K562 (cell line): ENCODE measurements around the gene PIGN. TPM values are rescaled to one million over a fixed set of nuclear protein-coding genes. Genes with fewer than 3 reads are reported as not detected.

Source experiments
- ATAC-seq: fragments of 200-7000 bp; cut with Tn5 transposase; 3 replicates; pipeline ENCODE4 v1.9.1; 2020; ENCODE audit warnings: moderate library complexity
- BruUV-seq: library from RNA; stranded (reverse); fragments of 400-500 nt; replicated peaks from 2 replicates; lab custom pipeline; 2021; lab: Mats Ljungman, UMichigan
- CTCF ChIA-PET: fragments of 300-600 bp; formaldehyde crosslinking; extraction: SDS; loops from one replicate; lab custom pipeline; 2021; ENCODE audit warnings: low intra/inter-chr PET ratio; lab: Yijun Ruan, JAX
- POLR2A ChIA-PET: fragments of 300-600, 350-650 bp; sonication (Branson Sonifier 250); formaldehyde crosslinking; extraction: SDS; loops from one replicate; lab custom pipeline; 2021; ENCODE audit warnings: antibody characterized with exemption, inconsistent platforms; lab: Yijun Ruan, JAX
- DNase-seq, 4 experiments: peaks; one replicate each; pipeline versions ENCODE4 v3.0.0 to v3.0.0-alpha.2; 2011 to 2018; ENCODE audit warnings: low spot score in 3 of 4, mixed read lengths in 3 of 4; ENCODE audit errors: extremely low read depth in 1 of 4
- FAIRE-seq: peaks from 2 replicates; lab custom pipeline; 2011; peaks lifted over from hg19 to GRCh38; lab: Jason Lieb, UNC
- H2AFZ ChIP-seq: 2 replicates; pipeline ENCODE4 v1.6.0; 2011; ENCODE audit warnings: low read depth, low read length, control low read depth, inconsistent platforms
- H3K27ac ChIP-seq: fragments of 200-600 bp; 3 replicates; pipeline ENCODE4 v1.8.0; 2011; ENCODE audit warnings: low read depth, mild to moderate bottlenecking, control low read depth, inconsistent platforms, low read length, moderate library complexity, mixed read lengths; ENCODE audit errors: extremely low read depth
- H3K27me3 ChIP-seq, 2 experiments: fragments of 300-600 bp in 1 of 2; 2 replicates in 1 of 2; 3 replicates in 1 of 2; pipeline versions ENCODE4 v1.6.0 to v1.8.0; 2011; ENCODE audit warnings: inconsistent platforms in 2 of 2, low read length in 2 of 2, mild to moderate bottlenecking in 1 of 2, mixed read lengths in 1 of 2, moderate library complexity in 1 of 2; ENCODE audit not compliant: control insufficient read depth in 2 of 2, insufficient read depth in 2 of 2
- H3K36me3 ChIP-seq: fragments of 300-600 bp; 3 replicates; pipeline ENCODE4 v1.8.0; 2011; ENCODE audit warnings: mild to moderate bottlenecking, low read length, inconsistent platforms; ENCODE audit not compliant: control insufficient read depth, insufficient read depth
- H3K4me1 ChIP-seq, 2 experiments: fragments of 200-600 bp in 1 of 2; replicated peaks in 1 of 2; 2 replicates in 1 of 2; 3 replicates in 1 of 2; pipeline versions ENCODE4 v1.5.1 to v1.8.0; 2011; ENCODE audit warnings: inconsistent platforms in 2 of 2, low read length in 2 of 2, mild to moderate bottlenecking in 1 of 2, mixed read lengths in 1 of 2, moderate library complexity in 1 of 2; ENCODE audit not compliant: control insufficient read depth in 2 of 2, insufficient read depth in 2 of 2
- H3K4me2 ChIP-seq: 2 replicates; pipeline ENCODE4 v1.6.1; 2011; ENCODE audit warnings: low read length, control low read depth, inconsistent platforms, mixed read lengths; ENCODE audit not compliant: insufficient read depth
- H3K4me3 ChIP-seq: fragments of 200-600 bp; sonication (generic), shearing (Covaris generic); 2 replicates; pipeline ENCODE4 v1.5.1; 2016; ENCODE audit warnings: control low read depth, inconsistent platforms
- H3K79me2 ChIP-seq: fragments of 200-600 bp; 3 replicates; pipeline ENCODE4 v1.8.0; 2011; ENCODE audit warnings: low read length, inconsistent platforms; ENCODE audit not compliant: control insufficient read depth, insufficient read depth
- H3K9ac ChIP-seq, 2 experiments: 2 replicates each; pipeline versions ENCODE4 v1.6.0 to v1.6.1; 2011; ENCODE audit warnings: low read depth in 2 of 2, low read length in 2 of 2, control low read depth in 1 of 2, inconsistent platforms in 1 of 2, mild to moderate bottlenecking in 1 of 2, mixed read lengths in 1 of 2; ENCODE audit not compliant: insufficient read depth in 1 of 2
- H3K9me1 ChIP-seq: one replicate; pipeline ENCODE4 v1.6.0; 2011; ENCODE audit warnings: inconsistent platforms, mild to moderate bottlenecking, low read length, moderate library complexity; ENCODE audit not compliant: control insufficient read depth, insufficient read depth
- H3K9me3 ChIP-seq: replicated peaks from 2 replicates; pipeline ENCODE4 v1.5.1; 2011; ENCODE audit warnings: low read depth, low read length, inconsistent platforms; ENCODE audit not compliant: control insufficient read depth, insufficient read depth
- H4K20me1 ChIP-seq: replicated peaks from 2 replicates; pipeline ENCODE4 v1.6.1; 2011; ENCODE audit warnings: low read length, inconsistent platforms, mixed read lengths; ENCODE audit not compliant: control insufficient read depth, insufficient read depth
- GABPA ChIP-seq: fragments of 200-800 bp; sonication (Bioruptor generic); conservative IDR thresholded peaks from 2 replicates; pipeline ENCODE4 v1.6.1; 2016; ENCODE audit warnings: low read depth, missing genetic modification characterization, missing compliant biosample characterization
- SMC3 ChIP-seq: conservative IDR thresholded peaks from 2 replicates; pipeline ENCODE4 v1.6.1; 2011; ENCODE audit warnings: low read depth, low read length, improper control_type of control experiment; ENCODE audit not compliant: insufficient read depth
- ZNF263 ChIP-seq: sonication (generic); formaldehyde crosslinking; IDR thresholded peaks from 2 replicates; pipeline ENCODE4 v1.8.0; 2022; ENCODE audit warnings: mild to moderate bottlenecking, missing genetic modification reagents, borderline replicate concordance
- WGBS: fragments of 100-300 bp; shearing (Covaris generic); methylation state at CpG from one replicate; pipeline ENCODE4 v1.1.6; 2016; ENCODE audit warnings: low coverage, mixed read lengths; ENCODE audit not compliant: insufficient coverage; ENCODE audit errors: missing lambda C conversion rate; 5-methylcytosine and 5-hydroxymethylcytosine counted together
- in situ Hi-C: fragments of 300-500 bp; cut with MboI; formaldehyde crosslinking; loops from 4 replicates; pipeline ENCODE4 v1.15.0; 2018; ENCODE audit warnings: inconsistent platforms, mixed read lengths
- intact Hi-C: fragments of 100-400 bp; cut with micrococcal nuclease; formaldehyde crosslinking; loops from 2 replicates; pipeline ENCODE4 v1.14.2; 2022
- polyA plus RNA-seq, 8 experiments: library from polyadenylated mRNA; depleted of rRNA in 4 of 8; stranded (reverse) in 5 of 8; unstranded in 3 of 8; fragments of >200 nt; fragmentation: Nextera tagmentation in 2 of 8; fragmentation: Illumina TruSeq in 1 of 8; extraction: Ambion mirVana in 2 of 8; extraction: Trizol in 1 of 8; gene quantifications; 2 replicates each; pipeline versions ENCODE4 v1.2.1 to v1.2.3, GENCODE V29; 2011 to 2014; ENCODE audit warnings: inconsistent platforms in 1 of 8, missing spikeins in 1 of 8
- total RNA-seq, 7 experiments: library from RNA; depleted of rRNA in 6 of 7; stranded (reverse); fragments of >200 nt in 6 of 7; fragmentation: Illumina TruSeq in 2 of 7; extraction: Trizol in 2 of 7; gene quantifications; 2 replicates each; pipeline versions ENCODE4 v1.2.1 to v1.2.3, GENCODE V29; 2011 to 2021; ENCODE audit warnings: low replicate concordance in 1 of 7
- TF ChIP-seq, protein P1 (sequence below), 2 experiments: fragments of 450-650 bp; IDR thresholded peaks; 2 replicates each; pipeline ENCODE4 v1.6.1; 2016
- TF ChIP-seq, protein P2 (sequence below): fragments of 200-600 bp; sonication (generic); IDR thresholded peaks from one replicate; pipeline ENCODE4 v1.6.1; 2012; ENCODE audit warnings: mild to moderate bottlenecking, low read depth, low read length, inconsistent platforms

PIGN gene
- total and polyA plus RNA-seq, 9 of the 15 experiments (the other 6 are each of a cell fraction or from before 2014, with no cell fraction given) = 9.9 to 25.6 (median 17.3) TPM

DNA sequence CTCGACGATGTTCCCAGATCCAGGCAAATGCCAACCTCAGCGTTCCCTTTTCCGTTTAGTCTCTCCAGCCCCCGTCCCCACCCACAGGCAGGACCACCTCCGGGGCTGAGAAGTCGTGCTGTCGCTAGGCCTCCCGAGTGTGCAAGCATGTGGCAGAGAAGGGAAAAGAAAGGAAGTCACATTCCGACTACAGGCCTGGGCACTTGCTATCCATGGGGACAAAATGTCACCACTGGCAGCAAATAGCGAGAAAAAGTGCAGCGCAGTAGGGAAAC lies 420 bp downstream of the PIGN start (continued):
- TF ChIP-seq, protein P1, sequence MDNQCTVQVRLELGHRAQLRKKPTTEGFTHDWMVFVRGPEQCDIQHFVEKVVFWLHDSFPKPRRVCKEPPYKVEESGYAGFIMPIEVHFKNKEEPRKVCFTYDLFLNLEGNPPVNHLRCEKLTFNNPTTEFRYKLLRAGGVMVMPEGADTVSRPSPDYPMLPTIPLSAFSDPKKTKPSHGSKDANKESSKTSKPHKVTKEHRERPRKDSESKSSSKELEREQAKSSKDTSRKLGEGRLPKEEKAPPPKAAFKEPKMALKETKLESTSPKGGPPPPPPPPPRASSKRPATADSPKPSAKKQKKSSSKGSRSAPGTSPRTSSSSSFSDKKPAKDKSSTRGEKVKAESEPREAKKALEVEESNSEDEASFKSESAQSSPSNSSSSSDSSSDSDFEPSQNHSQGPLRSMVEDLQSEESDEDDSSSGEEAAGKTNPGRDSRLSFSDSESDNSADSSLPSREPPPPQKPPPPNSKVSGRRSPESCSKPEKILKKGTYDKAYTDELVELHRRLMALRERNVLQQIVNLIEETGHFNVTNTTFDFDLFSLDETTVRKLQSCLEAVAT (IDR thresholded peaks at IDR 0.05) = 0 out of 4 replicates have a peak, but pooled peaks of 1 of the 2 experiments have one; percentile 15
- no peak for TF ChIP-seq ZNF263 (CRISPR knock-in tag)
- TF ChIP-seq GABPA (tag) = no peak

DNA sequence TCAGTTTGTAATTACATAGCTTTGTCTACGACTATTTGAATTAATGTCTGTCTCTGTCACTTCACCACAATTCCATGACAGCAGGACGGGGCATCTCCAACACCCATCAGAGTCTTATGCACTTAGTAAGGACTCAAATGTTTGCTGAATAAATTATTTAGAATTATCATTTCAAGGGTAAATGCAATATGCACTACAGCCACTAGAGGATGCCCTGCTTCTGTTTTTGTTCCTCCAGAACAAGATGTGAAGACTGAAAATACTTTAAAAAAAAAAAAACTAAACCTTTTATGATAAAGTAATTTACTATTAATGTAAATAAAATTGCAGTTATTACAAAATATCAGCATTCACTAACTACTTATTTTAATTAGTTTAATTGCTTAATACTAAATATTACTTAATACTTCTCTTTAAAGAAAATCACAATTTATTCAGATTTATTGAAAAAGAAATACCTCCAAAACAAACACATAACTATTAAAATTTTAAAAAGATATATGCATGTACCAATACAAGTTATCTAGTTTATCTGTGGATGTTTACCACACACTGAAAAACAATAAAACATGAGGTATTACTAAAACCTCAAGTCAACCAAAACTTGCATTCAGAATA lies 3.2 kb downstream of the PIGN start:
- peak in 3 of 4 experiments; percentile 8 to 52 (median 21) for DNase-seq
- Histone ChIP-seq H3K9me3 (no peaks in the 10 kb centered on the region), H3K9ac (no peak overlapping the region), H4K20me1 (peaks cover 8% of the 10 kb centered on the region; the same call in 1 of the 2 replicates), H3K36me3 (no peaks in the 10 kb centered on the region), H3K27ac (no peak overlapping the region), H3K4me2 (no peak overlapping the region), H3K79me2 (peaks cover 63% of the 10 kb centered on the region), H3K4me1 (peaks cover 0 to 7% of the 10 kb centered on the region in 2 experiments; a peak in 3 of 5 replicates), H3K9me1 (no peaks in the 10 kb centered on the region), H3K4me3 (no peak overlapping the region), H2AFZ (no peak overlapping the region), H3K27me3 (no peaks in the 10 kb centered on the region)
- BruUV-seq = no TSS peak
- in situ Hi-C loops (loop anchor here (25.0 kb wide), 1 partner anchor 804 kb away; no protein-coding TSS in a partner anchor), intact Hi-C loops (loop anchor here (1.0 to 10.0 kb wide), 4 partner anchors 66 to 801 kb away; partner anchors contain the start of gene TNFRSF11A)
- CTCF ChIA-PET = interaction anchor here (3.2 to 4.3 kb wide), 2 partner anchors 66 to 401 kb away, joined by 23 to 42 read pairs; no protein-coding TSS in a partner anchor
- POLR2A ChIA-PET = no interaction called here
- no peak for ATAC-seq
- peak; percentile 15 for FAIRE-seq
- 0% methylated on average over 2 of the region's 2 CpGs for WGBS
- TF ChIP-seq, protein P2, sequence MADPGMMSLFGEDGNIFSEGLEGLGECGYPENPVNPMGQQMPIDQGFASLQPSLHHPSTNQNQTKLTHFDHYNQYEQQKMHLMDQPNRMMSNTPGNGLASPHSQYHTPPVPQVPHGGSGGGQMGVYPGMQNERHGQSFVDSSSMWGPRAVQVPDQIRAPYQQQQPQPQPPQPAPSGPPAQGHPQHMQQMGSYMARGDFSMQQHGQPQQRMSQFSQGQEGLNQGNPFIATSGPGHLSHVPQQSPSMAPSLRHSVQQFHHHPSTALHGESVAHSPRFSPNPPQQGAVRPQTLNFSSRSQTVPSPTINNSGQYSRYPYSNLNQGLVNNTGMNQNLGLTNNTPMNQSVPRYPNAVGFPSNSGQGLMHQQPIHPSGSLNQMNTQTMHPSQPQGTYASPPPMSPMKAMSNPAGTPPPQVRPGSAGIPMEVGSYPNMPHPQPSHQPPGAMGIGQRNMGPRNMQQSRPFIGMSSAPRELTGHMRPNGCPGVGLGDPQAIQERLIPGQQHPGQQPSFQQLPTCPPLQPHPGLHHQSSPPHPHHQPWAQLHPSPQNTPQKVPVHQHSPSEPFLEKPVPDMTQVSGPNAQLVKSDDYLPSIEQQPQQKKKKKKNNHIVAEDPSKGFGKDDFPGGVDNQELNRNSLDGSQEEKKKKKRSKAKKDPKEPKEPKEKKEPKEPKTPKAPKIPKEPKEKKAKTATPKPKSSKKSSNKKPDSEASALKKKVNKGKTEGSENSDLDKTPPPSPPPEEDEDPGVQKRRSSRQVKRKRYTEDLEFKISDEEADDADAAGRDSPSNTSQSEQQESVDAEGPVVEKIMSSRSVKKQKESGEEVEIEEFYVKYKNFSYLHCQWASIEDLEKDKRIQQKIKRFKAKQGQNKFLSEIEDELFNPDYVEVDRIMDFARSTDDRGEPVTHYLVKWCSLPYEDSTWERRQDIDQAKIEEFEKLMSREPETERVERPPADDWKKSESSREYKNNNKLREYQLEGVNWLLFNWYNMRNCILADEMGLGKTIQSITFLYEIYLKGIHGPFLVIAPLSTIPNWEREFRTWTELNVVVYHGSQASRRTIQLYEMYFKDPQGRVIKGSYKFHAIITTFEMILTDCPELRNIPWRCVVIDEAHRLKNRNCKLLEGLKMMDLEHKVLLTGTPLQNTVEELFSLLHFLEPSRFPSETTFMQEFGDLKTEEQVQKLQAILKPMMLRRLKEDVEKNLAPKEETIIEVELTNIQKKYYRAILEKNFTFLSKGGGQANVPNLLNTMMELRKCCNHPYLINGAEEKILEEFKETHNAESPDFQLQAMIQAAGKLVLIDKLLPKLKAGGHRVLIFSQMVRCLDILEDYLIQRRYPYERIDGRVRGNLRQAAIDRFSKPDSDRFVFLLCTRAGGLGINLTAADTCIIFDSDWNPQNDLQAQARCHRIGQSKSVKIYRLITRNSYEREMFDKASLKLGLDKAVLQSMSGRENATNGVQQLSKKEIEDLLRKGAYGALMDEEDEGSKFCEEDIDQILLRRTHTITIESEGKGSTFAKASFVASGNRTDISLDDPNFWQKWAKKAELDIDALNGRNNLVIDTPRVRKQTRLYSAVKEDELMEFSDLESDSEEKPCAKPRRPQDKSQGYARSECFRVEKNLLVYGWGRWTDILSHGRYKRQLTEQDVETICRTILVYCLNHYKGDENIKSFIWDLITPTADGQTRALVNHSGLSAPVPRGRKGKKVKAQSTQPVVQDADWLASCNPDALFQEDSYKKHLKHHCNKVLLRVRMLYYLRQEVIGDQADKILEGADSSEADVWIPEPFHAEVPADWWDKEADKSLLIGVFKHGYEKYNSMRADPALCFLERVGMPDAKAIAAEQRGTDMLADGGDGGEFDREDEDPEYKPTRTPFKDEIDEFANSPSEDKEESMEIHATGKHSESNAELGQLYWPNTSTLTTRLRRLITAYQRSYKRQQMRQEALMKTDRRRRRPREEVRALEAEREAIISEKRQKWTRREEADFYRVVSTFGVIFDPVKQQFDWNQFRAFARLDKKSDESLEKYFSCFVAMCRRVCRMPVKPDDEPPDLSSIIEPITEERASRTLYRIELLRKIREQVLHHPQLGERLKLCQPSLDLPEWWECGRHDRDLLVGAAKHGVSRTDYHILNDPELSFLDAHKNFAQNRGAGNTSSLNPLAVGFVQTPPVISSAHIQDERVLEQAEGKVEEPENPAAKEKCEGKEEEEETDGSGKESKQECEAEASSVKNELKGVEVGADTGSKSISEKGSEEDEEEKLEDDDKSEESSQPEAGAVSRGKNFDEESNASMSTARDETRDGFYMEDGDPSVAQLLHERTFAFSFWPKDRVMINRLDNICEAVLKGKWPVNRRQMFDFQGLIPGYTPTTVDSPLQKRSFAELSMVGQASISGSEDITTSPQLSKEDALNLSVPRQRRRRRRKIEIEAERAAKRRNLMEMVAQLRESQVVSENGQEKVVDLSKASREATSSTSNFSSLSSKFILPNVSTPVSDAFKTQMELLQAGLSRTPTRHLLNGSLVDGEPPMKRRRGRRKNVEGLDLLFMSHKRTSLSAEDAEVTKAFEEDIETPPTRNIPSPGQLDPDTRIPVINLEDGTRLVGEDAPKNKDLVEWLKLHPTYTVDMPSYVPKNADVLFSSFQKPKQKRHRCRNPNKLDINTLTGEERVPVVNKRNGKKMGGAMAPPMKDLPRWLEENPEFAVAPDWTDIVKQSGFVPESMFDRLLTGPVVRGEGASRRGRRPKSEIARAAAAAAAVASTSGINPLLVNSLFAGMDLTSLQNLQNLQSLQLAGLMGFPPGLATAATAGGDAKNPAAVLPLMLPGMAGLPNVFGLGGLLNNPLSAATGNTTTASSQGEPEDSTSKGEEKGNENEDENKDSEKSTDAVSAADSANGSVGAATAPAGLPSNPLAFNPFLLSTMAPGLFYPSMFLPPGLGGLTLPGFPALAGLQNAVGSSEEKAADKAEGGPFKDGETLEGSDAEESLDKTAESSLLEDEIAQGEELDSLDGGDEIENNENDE = no peak
- peak; percentile 37; the same call in 1 of the 2 replicates for TF ChIP-seq SMC3
